HepG2 (cell line): ENCODE measurements around the gene LMOD2. TPM values are rescaled to one million over a fixed set of nuclear protein-coding genes. Genes with fewer than 3 reads are reported as not detected.

Experiments used
- ARHGAP35 ChIP-seq: sonication (generic); formaldehyde crosslinking; IDR thresholded peaks from 2 replicates; pipeline ENCODE4 v1.9.0; 2022; ENCODE audit warnings: mild to moderate bottlenecking, inconsistent platforms, moderate library complexity, missing genetic modification reagents, borderline replicate concordance
- DNMT1 ChIP-seq: sonication (generic); formaldehyde crosslinking; IDR thresholded peaks from 2 replicates; pipeline ENCODE4 v1.5.1; 2020; ENCODE audit warnings: mild to moderate bottlenecking, missing genetic modification reagents
- EEA1 ChIP-seq: sonication (generic); formaldehyde crosslinking; IDR thresholded peaks from 2 replicates; pipeline ENCODE4 v1.5.1; 2020; ENCODE audit warnings: mild to moderate bottlenecking, missing genetic modification reagents, borderline replicate concordance
- HDAC6 ChIP-seq: fragments of 200-600 bp; sonication (generic); IDR thresholded peaks from 2 replicates; pipeline ENCODE4 v1.7.0; 2017; ENCODE audit warnings: mild to moderate bottlenecking, antibody characterized with exemption, low read length, low read depth
- MIXL1 ChIP-seq: IDR thresholded peaks from 2 replicates; pipeline ENCODE4 v1.6.1; 2016
- ZBTB1 ChIP-seq: sonication (generic); formaldehyde crosslinking; IDR thresholded peaks from 2 replicates; pipeline ENCODE4 v1.4.0; 2020; ENCODE audit warnings: missing genetic modification reagents, borderline replicate concordance
- ZFY ChIP-seq: sonication (generic); formaldehyde crosslinking; IDR thresholded peaks from 2 replicates; pipeline ENCODE4 v1.4.0; 2020; ENCODE audit warnings: missing genetic modification reagents
- ZNF331 ChIP-seq: sonication (generic); formaldehyde crosslinking; IDR thresholded peaks from 2 replicates; pipeline ENCODE4 v1.4.0; 2020; ENCODE audit warnings: missing genetic modification reagents
- ZNF343 ChIP-seq: sonication (generic); formaldehyde crosslinking; IDR thresholded peaks from 2 replicates; pipeline ENCODE4 v1.4.0; 2020; ENCODE audit warnings: mild to moderate bottlenecking, missing genetic modification reagents
- ZNF709 ChIP-seq: sonication (generic); formaldehyde crosslinking; IDR thresholded peaks from 2 replicates; pipeline ENCODE4 v1.5.0; 2020; ENCODE audit warnings: mild to moderate bottlenecking, missing genetic modification reagents
- ZSCAN22 ChIP-seq: sonication (generic); formaldehyde crosslinking; IDR thresholded peaks from 2 replicates; pipeline ENCODE4 v1.4.0; 2020; ENCODE audit warnings: mild to moderate bottlenecking, missing genetic modification reagents
- polyA plus RNA-seq, 8 experiments: library from polyadenylated mRNA; depleted of rRNA in 3 of 8; stranded (reverse) in 7 of 8; unstranded in 1 of 8; fragments of >200 nt; fragmentation: Illumina TruSeq in 4 of 8; extraction: Trizol in 4 of 8; gene quantifications; 2 replicates each; pipeline versions ENCODE4 v1.2.1 to v1.2.3, GENCODE V29; 2011 to 2016; ENCODE audit warnings: low read depth in 4 of 8, missing spikeins in 1 of 8, mixed read lengths in 1 of 8; ENCODE audit not compliant: insufficient read depth in 1 of 8
- total RNA-seq, 5 experiments: library from RNA; depleted of rRNA; stranded (reverse); fragments of >200 nt; fragmentation: Illumina TruSeq; extraction: Trizol; gene quantifications; 2 replicates each; pipeline ENCODE4 v1.2.3, GENCODE V29; 2016; ENCODE audit warnings: low read depth in 1 of 5
- TF ChIP-seq, protein P1 (sequence below): sonication (generic); formaldehyde crosslinking; IDR thresholded peaks from 2 replicates; pipeline ENCODE4 v1.4.0; 2020; ENCODE audit warnings: missing genetic modification reagents, borderline replicate concordance
- TF ChIP-seq, protein P2 (sequence below): sonication (generic); formaldehyde crosslinking; IDR thresholded peaks from 2 replicates; pipeline ENCODE4 v1.5.0; 2020; ENCODE audit warnings: mild to moderate bottlenecking, missing genetic modification reagents, borderline replicate concordance

The LMOD2 gene
- total and polyA plus RNA-seq, 2 of the 13 experiments (the other 11 are each of a cell fraction or from before 2014, with no cell fraction given): not detected

DNA sequence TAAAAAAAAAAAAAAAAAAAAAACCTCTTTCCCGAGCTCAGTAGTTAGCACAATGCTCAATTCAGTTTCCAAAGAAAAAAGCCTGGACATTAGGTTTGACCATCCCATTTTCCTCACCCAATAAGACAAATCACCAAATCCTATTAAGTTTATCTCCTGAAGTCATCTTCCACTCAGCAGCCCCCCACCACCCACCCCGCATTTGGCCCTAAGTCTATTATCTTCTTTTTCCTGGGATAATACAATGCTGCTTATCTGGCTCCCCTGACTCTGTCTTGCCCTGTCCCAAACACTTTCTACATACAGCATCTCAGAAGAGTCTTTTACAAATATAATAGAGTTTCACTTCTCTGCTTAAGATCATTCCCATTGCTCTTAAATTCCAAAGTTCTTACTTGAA is 17.8 kb upstream of the LMOD2 start (continued):
- TF ChIP-seq ZNF709 (CRISPR knock-in tag) (no peak), ZBTB1 (CRISPR knock-in tag) (no peak), MIXL1 (CRISPR knock-in tag) (no peak), HDAC6 (no peak), EEA1 (CRISPR knock-in tag) (no peak), ARHGAP35 (CRISPR knock-in tag) (no peak), DNMT1 (CRISPR knock-in tag) (no peak), ZFY (CRISPR knock-in tag) (no peak), ZSCAN22 (CRISPR knock-in tag) (no peak), ZNF343 (CRISPR knock-in tag) (no peak), ZNF331 (no peak)
- TF ChIP-seq, protein P1, sequence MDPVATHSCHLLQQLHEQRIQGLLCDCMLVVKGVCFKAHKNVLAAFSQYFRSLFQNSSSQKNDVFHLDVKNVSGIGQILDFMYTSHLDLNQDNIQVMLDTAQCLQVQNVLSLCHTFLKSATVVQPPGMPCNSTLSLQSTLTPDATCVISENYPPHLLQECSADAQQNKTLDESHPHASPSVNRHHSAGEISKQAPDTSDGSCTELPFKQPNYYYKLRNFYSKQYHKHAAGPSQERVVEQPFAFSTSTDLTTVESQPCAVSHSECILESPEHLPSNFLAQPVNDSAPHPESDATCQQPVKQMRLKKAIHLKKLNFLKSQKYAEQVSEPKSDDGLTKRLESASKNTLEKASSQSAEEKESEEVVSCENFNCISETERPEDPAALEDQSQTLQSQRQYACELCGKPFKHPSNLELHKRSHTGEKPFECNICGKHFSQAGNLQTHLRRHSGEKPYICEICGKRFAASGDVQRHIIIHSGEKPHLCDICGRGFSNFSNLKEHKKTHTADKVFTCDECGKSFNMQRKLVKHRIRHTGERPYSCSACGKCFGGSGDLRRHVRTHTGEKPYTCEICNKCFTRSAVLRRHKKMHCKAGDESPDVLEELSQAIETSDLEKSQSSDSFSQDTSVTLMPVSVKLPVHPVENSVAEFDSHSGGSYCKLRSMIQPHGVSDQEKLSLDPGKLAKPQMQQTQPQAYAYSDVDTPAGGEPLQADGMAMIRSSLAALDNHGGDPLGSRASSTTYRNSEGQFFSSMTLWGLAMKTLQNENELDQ (CRISPR knock-in tag): no peak
- TF ChIP-seq, protein P2, sequence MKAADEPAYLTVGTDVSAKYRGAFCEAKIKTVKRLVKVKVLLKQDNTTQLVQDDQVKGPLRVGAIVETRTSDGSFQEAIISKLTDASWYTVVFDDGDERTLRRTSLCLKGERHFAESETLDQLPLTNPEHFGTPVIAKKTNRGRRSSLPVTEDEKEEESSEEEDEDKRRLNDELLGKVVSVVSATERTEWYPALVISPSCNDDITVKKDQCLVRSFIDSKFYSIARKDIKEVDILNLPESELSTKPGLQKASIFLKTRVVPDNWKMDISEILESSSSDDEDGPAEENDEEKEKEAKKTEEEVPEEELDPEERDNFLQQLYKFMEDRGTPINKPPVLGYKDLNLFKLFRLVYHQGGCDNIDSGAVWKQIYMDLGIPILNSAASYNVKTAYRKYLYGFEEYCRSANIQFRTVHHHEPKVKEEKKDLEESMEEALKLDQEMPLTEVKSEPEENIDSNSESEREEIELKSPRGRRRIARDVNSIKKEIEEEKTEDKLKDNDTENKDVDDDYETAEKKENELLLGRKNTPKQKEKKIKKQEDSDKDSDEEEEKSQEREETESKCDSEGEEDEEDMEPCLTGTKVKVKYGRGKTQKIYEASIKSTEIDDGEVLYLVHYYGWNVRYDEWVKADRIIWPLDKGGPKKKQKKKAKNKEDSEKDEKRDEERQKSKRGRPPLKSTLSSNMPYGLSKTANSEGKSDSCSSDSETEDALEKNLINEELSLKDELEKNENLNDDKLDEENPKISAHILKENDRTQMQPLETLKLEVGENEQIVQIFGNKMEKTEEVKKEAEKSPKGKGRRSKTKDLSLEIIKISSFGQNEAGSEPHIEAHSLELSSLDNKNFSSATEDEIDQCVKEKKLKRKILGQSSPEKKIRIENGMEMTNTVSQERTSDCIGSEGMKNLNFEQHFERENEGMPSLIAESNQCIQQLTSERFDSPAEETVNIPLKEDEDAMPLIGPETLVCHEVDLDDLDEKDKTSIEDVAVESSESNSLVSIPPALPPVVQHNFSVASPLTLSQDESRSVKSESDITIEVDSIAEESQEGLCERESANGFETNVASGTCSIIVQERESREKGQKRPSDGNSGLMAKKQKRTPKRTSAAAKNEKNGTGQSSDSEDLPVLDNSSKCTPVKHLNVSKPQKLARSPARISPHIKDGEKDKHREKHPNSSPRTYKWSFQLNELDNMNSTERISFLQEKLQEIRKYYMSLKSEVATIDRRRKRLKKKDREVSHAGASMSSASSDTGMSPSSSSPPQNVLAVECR (CRISPR knock-in tag): no peak
